Measurements from ENCODE around the gene ARID1B. TPM values are rescaled to one million over a fixed set of nuclear protein-coding genes. Genes with fewer than 3 reads are reported as not detected.

Gene ARID1B
- total and polyA plus RNA-seq, 2 donors (not counting 1 experiment from before 2014, with no cell fraction given), result 47.2 to 280 TPM

DNA sequence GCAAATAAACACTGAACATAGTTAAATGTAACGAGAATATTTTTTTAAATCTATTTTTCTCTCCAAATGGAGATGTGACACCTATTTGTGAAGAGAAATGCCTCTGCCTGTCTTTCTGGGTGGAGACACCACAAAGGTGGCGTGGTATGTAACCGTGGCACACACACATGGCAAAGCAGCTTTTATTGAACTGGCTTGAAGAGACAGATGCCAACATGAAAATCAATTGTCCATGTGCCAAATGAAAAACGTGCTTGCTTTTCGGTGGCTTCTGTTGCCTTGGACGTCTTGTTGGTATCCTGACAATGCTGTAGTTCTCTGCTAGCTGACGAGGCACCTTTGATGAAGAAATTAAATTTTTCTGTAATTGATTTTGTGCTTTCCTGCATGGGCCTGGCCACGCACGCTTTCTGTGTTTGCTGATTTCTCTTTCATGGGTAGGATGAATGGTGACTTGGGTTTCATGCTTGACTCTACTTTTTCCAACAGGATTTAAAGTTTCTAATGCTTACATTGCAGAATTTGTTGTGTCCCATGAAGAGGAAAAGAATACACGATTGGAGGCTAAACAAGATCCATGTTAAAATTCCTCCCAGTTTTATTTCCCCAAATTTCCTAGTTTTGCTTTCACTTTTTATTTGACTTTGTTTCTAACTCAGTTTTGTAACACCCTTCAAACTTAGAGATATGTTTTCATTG, 343.5 kb downstream of the ARID1B start:
- Mint-ChIP-seq H3K4me3 (no peak overlapping the region), H3K27ac (no peak overlapping the region), H3K27me3 (no peaks in the 10 kb centered on the region), H3K9me3 (ENCODE audit: insufficient read depth) (no peaks in the 10 kb centered on the region), H3K4me1 (peaks cover 10% of the 10 kb centered on the region)
- H3K4me1 ChIP-seq (ENCODE audit: control insufficient read depth in 2 of 2, insufficient read depth in 2 of 2, low read length in 2 of 2), result no peaks in the 10 kb centered on the region
- no peak for DNase-seq
- ChIA-PET POLR2A (no interaction called here), CTCF (no interaction called here)
- peaks cover 24% of the 10 kb centered on the region for H4K20me1 ChIP-seq (ENCODE audit: control insufficient read depth, insufficient read depth, low read length, poor library complexity, severe bottlenecking)
- no peak for ATAC-seq (ENCODE audit: low read depth)
- H2AFZ ChIP-seq (ENCODE audit: insufficient read depth, low read depth, low read length, poor library complexity, severe bottlenecking), result no peak overlapping the region
- intact Hi-C loops (cut with micrococcal nuclease), result no loop called here
- H3K27me3 ChIP-seq (replicated peaks in 1 of 4; ENCODE audit: control extremely low read depth in 1 of 4, control insufficient read depth in 3 of 4, insufficient read depth in 4 of 4, low read length in 3 of 4), result no peaks in the 10 kb centered on the region
- TF ChIP-seq EZH2 (IDR thresholded peaks at IDR 0.05; ENCODE audit: borderline replicate concordance, insufficient read depth, low read depth, low read length, poor library complexity, severe bottlenecking) (no peak), CTCF (IDR thresholded peaks at IDR 0.05) (no peak)
- H3K27ac ChIP-seq (ENCODE audit: low read length in 2 of 2), result no peak overlapping the region
- H3K9me3 ChIP-seq (ENCODE audit: control extremely low read depth in 1 of 3, control insufficient read depth in 2 of 3, insufficient read depth in 1 of 3, low read length in 2 of 3), result no peaks in the 10 kb centered on the region
- H3K4me2 ChIP-seq (replicated peaks; ENCODE audit: low read depth, low read length, poor library complexity, severe bottlenecking), result no peak overlapping the region
- H3K36me3 ChIP-seq (replicated peaks in 1 of 2; ENCODE audit: control extremely low read depth in 1 of 2, control insufficient read depth in 1 of 2, extremely low read depth in 1 of 2, insufficient read depth in 2 of 2, low read length in 1 of 2), result peaks cover 14 to 51% of the 10 kb centered on the region in 2 experiments
- no peak overlapping the region for H3K4me3 ChIP-seq (ENCODE audit: control extremely low read depth in 1 of 5, extremely low read depth in 1 of 5, insufficient read depth in 1 of 5, low read depth in 2 of 5, low read length in 4 of 5)
- WGBS (ENCODE audit: insufficient coverage), result 100% methylated on average over 5 of the region's 10 CpGs
- H3K9ac ChIP-seq (ENCODE audit: low read length), result no peak overlapping the region
- peaks cover 39% of the 10 kb centered on the region for H3K79me2 ChIP-seq (ENCODE audit: control insufficient read depth, insufficient read depth, low read length)

GRCh38 chr6:157121897-157122296, 344.7 kb downstream of the ARID1B start:
- POLR2A ChIA-PET, result no interaction called here
- TF ChIP-seq EZH2 (IDR thresholded peaks at IDR 0.05; ENCODE audit: borderline replicate concordance, insufficient read depth, low read depth, low read length, poor library complexity, severe bottlenecking), result no peak
- no peak for TF ChIP-seq CTCF (IDR thresholded peaks at IDR 0.05)
- no peaks in the 10 kb centered on the region for H3K9me3 Mint-ChIP-seq (ENCODE audit: insufficient read depth)
- H3K4me2 ChIP-seq (replicated peaks; ENCODE audit: low read depth, low read length, poor library complexity, severe bottlenecking), result no peak overlapping the region
- no peak overlapping the region for H2AFZ ChIP-seq (ENCODE audit: insufficient read depth, low read depth, low read length, poor library complexity, severe bottlenecking)
- H3K4me1 ChIP-seq (ENCODE audit: control insufficient read depth in 2 of 2, insufficient read depth in 2 of 2, low read length in 2 of 2), result no peaks in the 10 kb centered on the region
- H4K20me1 ChIP-seq (ENCODE audit: control insufficient read depth, insufficient read depth, low read length, poor library complexity, severe bottlenecking), result peaks cover 28% of the 10 kb centered on the region
- H3K79me2 ChIP-seq (ENCODE audit: control insufficient read depth, insufficient read depth, low read length), result peaks cover 47% of the 10 kb centered on the region
- no peaks in the 10 kb centered on the region for H3K9me3 ChIP-seq (ENCODE audit: control extremely low read depth in 1 of 3, control insufficient read depth in 2 of 3, insufficient read depth in 1 of 3, low read length in 2 of 3)
- H3K9ac ChIP-seq (ENCODE audit: low read length), result no peak overlapping the region
- no peaks in the 10 kb centered on the region for H3K27me3 Mint-ChIP-seq
- H3K4me1 Mint-ChIP-seq, result peaks cover 10% of the 10 kb centered on the region
- CTCF ChIA-PET, result no interaction called here
- WGBS (ENCODE audit: insufficient coverage), result 88% methylated on average over 3 of the region's 6 CpGs
- no peak overlapping the region for H3K27ac ChIP-seq (ENCODE audit: low read length in 2 of 2)
- no peak overlapping the region for H3K4me3 Mint-ChIP-seq
- H3K36me3 ChIP-seq (replicated peaks in 1 of 2; ENCODE audit: control extremely low read depth in 1 of 2, control insufficient read depth in 1 of 2, extremely low read depth in 1 of 2, insufficient read depth in 2 of 2, low read length in 1 of 2), result peaks cover 16 to 48% of the 10 kb centered on the region in 2 experiments
- H3K27me3 ChIP-seq (replicated peaks in 1 of 4; ENCODE audit: control extremely low read depth in 1 of 4, control insufficient read depth in 3 of 4, insufficient read depth in 4 of 4, low read length in 3 of 4), result no peaks in the 10 kb centered on the region
- DNase-seq, result no peak
- H3K27ac Mint-ChIP-seq, result no peak overlapping the region
- no peak for ATAC-seq (ENCODE audit: low read depth)
- H3K4me3 ChIP-seq (ENCODE audit: control extremely low read depth in 1 of 5, extremely low read depth in 1 of 5, insufficient read depth in 1 of 5, low read depth in 2 of 5, low read length in 4 of 5), result no peak overlapping the region
- intact Hi-C loops (cut with micrococcal nuclease), result no loop called here
